ENCODE measurements around the gene PRKAG2.
"Not testable (repeated sequence)": the region's sequence is repeated elsewhere in the genome, so short reads cannot be mapped to it uniquely, and the experiment has no call there.

The PRKAG2 gene

DNA sequence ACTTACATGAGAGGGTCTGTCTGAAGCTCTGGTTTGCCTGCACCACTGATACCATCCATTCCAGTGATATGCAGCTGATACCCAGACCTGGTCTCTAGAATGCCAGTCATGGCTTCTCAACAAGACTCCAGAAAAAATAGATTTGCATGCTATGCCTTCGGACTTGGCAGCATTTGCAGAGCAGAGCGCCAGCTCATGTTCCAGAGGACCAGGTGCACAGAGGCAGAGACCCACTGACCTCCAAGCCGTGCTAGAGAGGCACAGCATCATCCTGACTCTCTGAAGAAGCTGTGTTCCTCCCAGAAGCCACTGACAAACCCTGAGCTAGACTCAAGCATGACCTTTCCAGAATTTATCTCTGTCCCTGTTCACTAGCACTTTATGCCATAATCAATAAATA lies 6.9 kb upstream of the PRKAG2 start:
- DNase-seq: no peak

DNA sequence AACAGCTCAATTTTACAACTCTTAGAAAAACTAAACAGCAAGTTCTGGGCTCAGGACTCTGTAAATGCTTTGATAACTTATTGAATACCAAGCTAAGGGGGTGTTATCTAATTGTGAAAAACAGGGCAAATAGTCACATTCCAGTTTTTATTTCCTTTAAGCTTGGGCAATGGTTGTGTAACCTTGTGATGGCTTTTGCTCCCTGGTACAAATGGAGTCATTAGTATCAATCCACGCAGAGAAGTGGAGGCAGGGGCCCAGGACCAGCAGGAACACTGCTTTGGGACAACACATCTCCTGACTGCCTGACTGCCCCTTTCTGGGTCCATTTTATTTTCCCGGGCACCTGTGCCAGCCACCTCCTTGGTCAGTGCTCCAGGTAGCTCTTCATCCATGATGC lies 5.8 kb upstream of the PRKAG2 start:
- DNase-seq: no peak

DNA sequence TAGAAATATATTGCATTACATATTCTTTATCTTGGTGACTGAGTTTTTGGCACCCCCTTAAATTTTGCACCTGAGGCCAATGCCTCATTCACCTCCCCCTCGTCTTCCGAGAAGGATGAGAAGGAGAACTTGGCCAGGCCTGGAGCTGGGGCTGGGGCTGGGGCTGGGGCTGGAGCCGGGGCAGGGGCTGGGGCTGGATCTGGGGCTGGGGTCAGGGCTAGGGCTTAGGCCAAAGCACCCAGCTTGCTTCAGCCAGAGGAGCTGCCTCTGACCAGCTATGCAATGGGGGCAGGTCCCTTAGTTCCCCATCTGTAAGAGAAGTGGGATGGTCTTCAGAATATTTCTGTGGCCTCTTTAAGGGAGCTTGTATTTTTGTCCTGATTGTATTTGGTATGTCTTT lies 3.8 kb upstream of the PRKAG2 start:
- DNase-seq: no peak

DNA sequence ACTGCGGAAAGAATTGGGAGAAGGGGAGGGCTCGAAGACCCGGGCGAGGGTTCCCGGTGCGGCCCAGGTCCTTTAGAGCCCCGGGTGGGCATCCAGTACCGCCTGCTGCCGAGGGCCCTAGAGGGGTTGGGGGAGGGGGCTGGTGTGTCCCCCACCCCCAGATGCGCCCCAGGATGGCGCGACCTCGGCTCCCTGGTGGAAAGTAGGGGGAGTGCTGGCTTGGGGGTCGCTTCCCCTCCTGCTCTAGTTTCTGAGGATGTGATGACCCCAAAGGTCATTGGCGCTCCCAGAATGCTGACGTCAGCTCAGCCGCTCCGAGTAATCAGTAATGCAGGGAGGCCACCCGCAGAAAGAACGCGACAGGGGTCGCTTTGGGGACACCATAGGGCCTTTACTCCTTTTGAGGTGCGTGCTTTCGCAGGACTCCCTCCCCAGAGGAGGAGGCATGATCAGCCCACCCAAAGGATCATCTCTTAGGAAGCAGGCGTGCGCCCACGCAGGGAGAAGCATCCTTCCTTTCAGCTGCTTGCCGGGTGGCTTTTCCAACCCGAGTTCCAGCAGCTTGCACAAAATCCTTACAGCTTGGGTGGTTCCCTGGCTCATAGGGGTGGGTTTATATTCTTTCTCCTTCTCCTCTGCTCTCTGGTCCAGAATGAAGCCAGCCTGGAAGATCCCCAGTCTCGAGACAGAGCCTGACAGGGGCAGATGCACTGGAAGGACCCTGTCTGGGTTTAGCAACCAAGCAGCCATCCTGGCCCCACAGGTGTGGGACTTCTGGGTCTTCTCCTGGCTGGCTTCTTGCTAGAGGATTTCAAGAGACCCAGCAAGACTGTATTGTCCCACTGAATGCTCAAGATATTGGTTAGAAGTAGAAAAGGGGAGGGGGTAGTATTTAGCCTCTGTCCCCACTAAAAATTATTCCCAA lies 1.3 kb upstream of the PRKAG2 start:
- DNase-seq: no peak

DNA sequence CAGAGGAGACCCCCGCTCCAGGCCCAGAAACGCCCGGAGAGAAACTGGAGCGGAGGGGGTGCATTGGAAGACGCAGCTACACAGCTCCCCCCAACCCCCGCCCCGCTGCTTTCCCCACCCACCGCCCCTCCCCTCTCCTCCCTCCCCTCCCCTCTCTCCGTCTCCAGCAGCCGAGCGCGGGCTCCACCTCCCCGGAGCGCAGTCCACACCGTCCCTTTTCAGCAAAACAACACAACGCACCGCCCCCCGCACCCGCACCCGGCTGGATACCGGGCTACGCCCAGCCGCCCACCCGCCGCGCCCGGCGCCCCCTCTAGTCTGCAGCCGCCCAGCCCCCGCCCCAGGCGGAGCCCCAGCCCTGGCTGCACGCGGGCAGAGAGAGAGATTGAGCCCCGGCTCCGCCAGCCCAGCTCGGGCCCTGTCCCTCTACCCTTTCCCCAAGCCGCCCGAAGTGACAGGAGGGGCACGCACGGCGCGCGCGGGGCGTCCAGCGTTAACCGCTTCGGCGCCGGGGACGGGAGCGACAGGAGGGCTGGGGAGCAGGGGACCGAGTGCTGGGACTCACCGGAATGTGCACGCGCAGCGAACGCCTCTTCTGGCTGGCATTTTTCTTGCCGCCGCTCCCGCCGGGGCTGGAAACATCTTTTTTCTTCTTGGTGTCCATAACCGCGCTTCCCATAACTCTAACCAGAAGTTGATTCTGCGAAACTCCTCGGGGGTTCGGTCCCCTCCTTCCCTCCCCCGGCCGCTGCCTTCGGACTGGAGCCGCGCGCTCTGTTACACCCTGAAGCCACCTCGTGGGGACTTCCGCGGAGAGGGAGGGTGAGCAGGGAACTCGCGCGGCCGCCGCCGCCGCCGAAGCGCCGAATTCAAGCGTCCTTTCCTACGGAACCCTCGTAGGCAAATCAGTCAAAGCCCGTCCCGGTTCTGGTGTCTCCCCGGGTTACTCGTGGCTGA lies 695 bp downstream of the PRKAG2 start:
- peak; percentile 40 for DNase-seq

DNA sequence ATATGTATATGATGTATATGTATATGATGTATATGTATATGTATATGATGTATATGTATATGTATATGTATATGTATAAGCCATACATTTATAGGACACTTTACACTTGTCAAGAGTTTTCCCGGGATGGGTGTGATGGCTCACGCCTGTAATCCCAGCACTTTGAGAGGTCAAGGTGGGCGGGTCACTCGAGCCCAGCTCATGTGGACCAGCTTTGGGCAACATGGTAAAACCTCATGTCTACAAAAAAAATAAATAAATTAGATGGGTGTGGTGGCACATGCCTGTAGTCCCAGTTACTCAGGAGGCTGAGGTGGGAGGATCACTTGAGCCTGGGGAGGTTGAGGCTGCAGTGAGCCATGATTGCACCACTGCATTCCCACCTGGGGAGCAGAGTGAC lies 2.4 kb downstream of the PRKAG2 start:
- DNase-seq: not testable (repeated sequence)

DNA sequence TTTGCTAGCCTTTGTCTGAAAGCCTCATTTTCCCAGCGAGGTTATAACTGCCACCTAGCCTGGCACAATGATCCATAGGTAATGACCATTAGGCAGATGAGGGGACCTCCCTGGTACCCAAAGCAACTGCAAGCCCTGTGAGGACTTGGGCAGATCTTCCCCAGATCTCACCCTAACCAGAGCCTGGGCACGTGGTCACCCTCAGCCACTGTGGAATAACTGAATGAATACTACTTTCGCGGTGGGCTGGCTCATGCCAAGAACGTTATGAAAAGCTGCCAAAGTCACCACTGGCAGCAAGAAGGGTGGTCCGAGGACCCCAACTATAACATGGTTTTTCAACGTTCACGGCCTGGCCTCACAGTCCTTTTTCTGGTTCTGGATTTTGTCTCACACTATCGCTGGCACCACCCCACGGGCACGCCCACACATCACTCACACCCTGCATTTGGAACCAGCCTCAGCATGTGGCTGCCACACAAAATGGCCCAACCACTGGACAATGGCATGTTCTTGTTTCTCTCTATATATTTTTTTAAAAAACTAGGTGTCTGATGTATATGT lies 3.4 kb downstream of the PRKAG2 start:
- no peak for DNase-seq

DNA sequence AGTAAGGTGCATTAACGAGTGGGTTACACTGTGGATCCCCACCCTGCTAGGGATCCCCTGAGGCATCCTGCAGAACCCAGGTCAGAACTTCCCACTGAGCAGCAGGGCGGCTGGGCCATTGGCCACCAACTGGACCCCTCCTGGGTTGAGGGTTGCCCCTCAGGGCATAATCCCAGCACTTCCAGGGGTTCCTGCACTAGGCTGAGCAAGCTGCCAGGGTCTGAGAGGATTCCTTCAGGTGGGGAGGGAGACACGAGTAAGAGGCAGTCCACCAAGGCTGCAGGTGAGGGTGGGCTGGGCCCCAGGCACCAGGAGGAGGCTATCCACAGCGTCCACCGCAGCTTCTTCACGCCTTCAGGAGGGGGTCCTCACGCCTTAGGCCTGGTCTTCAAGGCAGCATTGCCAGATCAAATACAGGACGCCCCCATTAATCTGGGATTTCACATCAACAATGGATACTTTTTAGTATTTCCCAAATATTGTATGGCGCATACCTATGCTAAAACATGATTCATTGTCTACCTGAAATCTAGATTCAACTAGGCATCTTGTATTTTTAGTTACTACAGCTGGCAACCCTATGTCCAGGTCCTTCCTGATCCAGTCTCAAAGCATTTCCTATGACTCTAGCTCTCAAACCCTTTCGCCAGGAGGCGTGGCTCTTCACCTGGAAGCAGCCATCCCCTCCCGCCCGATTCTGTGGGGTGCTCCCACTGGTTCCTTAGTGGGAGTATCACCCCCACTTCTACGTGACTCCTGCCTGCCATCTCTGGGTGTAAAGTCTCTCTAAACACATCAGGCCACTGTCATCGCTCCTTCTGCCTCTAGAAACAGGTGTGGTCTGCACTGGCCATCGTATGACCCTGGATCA lies 4.1 kb downstream of the PRKAG2 start:
- no peak for DNase-seq

DNA sequence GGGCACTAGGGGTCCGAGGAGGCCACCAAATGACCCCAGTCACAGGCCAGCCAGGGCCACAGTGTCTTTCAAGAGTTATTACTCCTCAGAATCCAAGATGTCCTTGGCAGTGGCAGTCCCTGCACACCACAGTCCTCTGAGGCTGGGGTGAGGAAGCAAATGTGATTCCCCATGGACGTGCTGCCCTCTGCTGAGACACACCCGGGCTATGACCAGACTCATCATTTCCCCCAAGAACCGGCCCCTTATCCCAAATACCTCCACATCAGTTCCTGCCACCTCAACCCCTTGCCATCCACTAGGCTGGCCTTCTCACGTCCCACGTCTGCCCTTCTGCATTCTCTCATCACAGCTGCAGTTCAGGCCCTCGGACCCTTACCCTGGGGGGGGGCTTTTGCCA lies 5.0 kb downstream of the PRKAG2 start:
- no peak for DNase-seq

DNA sequence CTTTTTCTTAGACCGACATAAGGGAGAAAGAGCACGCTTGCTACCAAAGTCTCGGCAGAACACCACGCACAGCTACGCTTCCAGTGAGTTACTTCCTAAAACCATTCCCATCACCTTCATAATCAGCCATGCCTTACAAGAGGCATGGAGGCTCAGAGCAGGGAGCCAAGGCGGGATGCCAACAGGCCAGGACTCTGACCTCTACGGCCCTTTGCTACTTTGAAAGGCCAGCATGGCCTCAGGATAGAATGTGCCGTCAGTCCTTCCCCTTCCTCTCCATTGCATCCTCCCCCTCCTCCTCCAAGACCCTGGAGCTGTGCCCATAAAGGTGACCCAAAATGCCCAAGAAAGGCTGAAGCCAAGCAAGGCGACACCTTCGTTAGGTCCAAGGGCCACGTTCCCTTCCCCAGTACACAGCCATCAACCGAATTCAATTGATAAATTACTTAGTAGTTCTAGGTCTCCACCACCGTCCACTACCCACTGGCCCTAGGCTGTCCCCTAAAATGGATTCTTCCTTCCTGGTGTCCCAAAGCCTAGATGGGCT lies 5.7 kb downstream of the PRKAG2 start:
- DNase-seq: no peak

DNA sequence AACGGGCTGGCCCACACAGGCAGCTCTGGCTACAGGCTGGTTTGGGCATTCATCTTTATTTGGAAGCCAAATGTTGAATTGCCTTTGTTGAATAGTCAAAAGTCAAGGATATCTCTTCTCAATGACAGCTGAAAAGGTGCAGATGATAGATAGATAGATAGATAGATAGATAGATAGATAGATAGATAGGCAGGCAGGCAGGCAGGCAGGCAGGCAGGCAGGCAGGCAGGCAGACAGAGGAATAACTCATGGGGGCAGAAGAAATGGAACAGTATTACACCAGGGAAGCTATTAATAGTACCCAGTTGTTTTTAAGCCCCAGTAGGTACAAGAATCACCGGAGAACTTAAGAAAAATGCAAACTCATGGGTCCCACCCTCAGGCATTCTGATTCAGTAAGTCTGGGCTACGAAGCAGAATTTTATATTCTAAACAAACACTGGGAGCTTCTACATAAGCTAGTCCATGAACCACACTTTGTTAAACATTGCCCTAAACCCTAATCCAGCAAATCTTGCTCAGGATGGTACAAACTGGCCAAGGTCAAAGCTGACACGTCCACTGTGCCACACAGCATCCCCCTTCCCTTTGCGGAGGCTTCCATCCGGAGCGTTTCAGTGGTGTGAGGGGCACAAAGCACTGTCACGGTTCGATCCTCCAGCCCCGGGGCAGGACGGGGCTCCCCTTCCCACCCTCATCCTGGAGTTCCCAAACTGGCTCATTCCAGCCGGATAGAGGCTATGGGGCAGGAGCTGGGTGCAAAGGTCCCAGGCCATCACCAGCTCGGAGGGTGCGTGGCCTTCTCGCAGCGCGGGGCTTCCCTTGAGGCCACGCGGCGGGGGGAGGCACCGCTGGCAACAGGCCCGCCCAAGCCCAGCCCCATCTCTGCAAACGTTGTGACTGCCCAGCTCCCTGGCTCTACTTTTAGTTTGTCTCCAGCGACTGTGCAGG lies 6.7 kb downstream of the PRKAG2 start:
- DNase-seq: no peak

DNA sequence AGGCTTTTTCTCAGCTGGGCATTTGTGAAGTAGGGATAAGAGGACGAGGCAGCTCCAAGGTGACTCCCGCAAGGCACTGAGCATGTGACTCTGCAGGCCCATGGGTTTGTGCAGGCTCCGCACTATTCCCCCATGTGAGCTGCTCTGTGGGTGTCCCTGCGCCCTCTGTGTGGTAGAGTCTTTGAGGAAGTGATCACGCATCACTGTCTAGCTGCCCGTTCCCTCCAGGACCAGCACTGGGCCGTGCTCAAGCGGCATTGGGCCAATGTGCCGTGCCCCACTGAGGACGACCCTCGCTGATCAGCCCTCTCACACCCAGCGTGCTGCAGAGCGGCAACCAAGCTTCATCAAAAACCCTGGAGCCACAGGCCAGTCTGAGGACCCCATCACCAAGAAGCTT lies 7.5 kb downstream of the PRKAG2 start:
- no peak for DNase-seq

DNA sequence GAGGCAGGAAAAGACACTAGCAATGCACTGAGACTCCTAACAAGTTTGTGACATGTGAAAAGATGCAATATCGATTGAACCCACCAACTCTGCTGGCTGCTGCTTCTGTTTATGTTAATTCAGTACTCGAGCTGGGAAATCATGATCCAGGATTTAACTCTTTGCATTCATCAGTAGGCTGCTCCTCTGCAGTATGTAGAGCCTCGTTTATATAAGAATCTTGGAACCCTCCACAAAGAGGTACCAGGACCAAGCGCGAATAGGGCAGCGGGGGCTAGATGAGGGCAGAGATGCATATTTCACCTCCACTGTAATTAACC lies 7.8 kb downstream of the PRKAG2 start:
- DNase-seq: no peak

DNA sequence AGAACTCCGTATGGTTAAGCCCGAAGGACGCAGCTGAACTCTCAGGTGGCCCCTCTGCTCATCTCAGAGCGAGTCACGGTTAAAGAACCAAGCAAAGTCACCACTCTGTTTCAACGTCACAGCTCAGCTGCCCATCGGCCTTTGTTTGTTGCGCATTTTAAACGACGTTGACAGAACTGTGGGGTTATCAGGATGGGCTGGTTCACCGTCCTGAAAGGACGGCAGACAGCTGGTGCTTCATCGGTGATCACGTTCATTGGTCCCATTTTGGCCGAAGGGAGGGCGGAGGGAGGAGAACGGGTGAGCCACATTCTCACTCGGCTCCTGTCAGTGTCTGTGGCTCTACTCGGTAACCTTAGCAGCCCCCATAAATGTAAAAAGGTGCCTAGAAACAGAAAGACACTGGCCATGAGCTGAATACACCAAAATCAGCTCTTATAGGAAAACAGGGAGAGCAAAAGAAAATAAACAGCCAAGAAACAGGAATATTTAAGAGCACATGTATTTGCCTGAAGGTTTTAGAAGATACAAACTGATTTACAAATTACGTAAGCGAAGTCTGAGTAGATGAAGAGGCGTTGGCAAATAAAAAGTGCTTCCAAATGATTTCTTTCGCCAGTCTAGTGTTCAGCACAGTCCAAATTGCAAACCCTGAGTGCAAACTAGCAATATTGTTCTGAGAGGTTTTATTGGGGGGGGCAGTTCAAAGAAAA lies 8.4 kb downstream of the PRKAG2 start:
- no peak for DNase-seq

DNA sequence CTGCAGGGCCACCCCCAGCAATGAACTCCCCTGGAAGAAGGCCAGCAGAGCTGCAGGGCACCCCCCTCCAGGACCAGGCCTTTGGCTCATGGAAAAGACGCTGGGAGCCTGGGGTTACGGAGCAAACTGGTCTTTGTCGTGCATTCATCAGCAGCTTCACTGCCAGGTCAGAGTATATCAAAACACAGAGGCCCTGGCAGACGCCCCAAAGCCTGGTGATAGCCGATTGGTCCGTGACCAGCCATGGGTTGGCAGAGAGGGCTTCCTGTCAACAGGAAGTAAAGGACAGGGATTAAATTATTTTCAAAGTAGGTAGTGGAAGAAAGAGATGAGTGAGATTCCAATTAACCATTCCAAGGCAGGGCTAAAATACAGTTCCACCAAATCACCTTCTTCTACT lies 9.0 kb downstream of the PRKAG2 start:
- DNase-seq: no peak

DNA sequence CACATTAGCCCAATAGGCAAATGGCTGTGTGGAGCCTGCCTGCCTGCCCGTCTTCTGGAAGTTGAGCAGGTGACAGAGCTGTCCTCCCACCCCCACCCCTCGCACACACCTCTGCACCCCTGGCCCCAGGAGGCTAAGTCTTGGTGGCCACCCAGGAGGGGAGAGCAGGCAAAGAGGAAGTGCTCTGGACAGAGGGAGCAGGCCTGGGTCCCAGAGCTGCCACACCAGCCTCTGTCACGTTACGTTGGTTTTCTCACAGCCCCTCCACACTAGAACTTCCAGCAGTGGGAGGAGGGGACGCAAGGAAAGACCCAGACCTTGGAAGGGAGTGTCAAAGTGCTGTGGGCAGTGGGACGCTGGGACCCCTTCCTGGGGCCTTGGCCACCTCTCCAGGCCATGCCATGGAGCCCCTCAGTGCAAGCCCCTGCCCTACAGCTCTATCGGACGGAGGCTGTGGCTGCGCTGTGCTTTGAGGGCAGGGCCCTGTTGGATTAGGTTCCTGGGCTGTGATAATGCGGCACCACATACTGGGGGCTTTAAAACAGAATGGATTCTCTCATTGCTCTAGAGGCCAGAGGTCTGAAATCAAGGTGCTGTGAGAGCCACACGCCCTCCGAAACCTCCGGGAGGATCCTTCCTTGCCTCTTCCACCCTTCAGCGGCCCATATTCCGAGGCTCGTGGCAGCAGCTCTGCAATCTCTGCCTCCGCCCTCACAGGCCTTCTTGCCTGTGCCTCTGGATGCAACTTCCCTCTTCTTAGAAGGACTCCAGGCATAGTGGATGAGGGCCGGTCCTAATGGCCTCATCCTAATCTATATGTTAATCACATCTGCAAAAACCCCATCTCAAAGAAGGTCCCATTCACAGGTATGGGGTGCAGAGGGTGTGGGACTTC lies 9.9 kb downstream of the PRKAG2 start:
- no peak for DNase-seq

DNA sequence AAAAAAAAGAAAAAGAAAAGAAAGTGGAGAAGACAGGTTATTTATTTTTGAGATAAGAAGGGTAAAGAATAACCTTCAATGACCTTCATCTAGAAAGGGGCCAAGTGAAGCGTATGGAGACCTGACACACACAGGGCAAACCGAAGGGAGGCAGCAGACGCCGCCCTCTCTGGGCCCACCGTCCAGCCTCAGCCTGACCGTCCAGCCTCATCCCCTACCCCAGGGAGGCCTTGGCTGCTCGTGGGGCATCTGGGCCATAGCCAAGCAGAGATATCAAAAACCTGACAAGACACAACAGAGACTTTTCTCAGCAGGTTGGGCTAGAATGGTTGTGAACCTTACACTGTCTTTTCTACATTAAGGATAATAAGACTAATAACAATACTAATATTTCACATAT lies 10.9 kb downstream of the PRKAG2 start:
- no peak for DNase-seq

DNA sequence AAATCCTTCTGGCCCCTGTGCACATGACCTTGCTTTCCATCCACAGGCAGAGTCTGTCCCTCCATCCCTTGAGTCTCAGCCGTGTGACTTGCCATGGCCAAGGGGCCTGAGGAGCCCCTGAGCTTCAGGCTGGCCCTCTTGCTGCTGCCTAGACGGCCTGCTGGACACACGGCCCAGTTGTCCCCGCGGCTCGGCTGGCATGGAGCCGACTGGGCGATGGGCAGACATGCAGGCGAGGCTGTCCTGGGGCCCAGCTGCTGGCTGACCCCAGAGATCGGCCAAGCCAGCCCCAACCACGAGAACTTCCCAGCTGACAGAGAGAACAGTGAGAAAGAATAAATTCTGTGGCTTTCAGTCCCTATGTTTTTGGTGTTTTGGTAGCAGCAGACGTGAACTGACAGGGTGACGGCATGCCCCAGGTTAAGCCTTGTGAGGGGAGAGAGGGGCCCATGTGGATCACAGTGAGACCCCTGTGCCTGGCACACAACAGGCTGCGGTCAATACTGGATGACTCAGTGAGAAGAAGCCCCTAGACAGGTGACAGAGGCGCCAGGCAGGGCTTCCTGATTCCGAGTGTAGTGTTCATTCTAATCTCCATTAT lies 11.7 kb downstream of the PRKAG2 start:
- DNase-seq: no peak

DNA sequence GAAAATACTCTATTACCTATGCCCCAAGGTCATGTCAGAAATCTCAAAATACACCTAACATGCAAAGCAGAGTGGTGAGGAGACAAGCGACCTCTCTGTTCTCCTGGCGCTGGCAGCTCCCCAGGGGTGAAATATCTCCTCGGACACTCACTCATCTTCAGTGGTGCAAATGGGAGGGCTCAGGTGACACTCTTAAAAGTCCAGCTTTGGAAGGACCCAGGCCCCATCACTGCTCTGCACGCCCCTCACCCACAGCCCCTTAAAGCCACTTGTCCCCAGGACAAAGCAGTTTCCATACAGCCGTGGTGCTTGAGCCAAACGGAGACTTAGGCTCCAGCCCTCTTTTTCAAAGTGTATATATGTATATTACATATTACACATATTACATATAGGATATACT lies 12.4 kb downstream of the PRKAG2 start:
- no peak for DNase-seq
